Measurements from ENCODE around the gene STEEP1. TPM values are rescaled to one million over a fixed set of nuclear protein-coding genes. Genes with fewer than 3 reads are reported as not detected.
A peak's percentile ranks its signal among the peaks of the same experiment; 100 is the strongest.

Gene STEEP1
- total and polyA plus RNA-seq, 10 of the 15 experiments (the other 5 are each of a cell fraction or from before 2014, with no cell fraction given): 15.1 to 53.8 (median 26.0) TPM

- TF ChIP-seq RBBP5 (conservative IDR thresholded peaks at IDR 0.05): no peak
- TF ChIP-seq RAD21 (IDR thresholded peaks at IDR 0.05; ENCODE audit: insufficient read depth, low read depth, low read length): 0 out of 2 replicates have a peak, but pooled peaks have one; percentile 12
- peak; percentile 97 for TF ChIP-seq TAF1 (IDR thresholded peaks at IDR 0.05; ENCODE audit: borderline replicate concordance, low read depth, low read length)
- TF ChIP-seq ZSCAN29 (IDR thresholded peaks at IDR 0.05): no peak
- TF ChIP-seq ZBTB40 (IDR thresholded peaks at IDR 0.05; ENCODE audit: borderline replicate concordance): no peak
- TF ChIP-seq IRF5 (IDR thresholded peaks at IDR 0.05; ENCODE audit: borderline replicate concordance): no peak
- TF ChIP-seq HDGF (IDR thresholded peaks at IDR 0.05): no peak
- TF ChIP-seq NKRF (conservative IDR thresholded peaks at IDR 0.05): peak; percentile 37; the same call in 1 of the 2 replicates
- TF ChIP-seq BHLHE40 (IDR thresholded peaks at IDR 0.05; ENCODE audit: borderline replicate concordance in 1 of 2, low read depth in 2 of 2, low read length in 1 of 2): peak; percentile 91 to 95
- TF ChIP-seq RELB (IDR thresholded peaks at IDR 0.05; ENCODE audit: low read depth): no peak
- TF ChIP-seq CHD2 (IDR thresholded peaks at IDR 0.05; ENCODE audit: borderline replicate concordance, low read depth, low read length): no peak
- no peak for TF ChIP-seq E2F8 (IDR thresholded peaks at IDR 0.05; ENCODE audit: low read depth, partially characterized antibody)
- peak; percentile 98 for TF ChIP-seq POLR2AphosphoS5 (IDR thresholded peaks at IDR 0.05; ENCODE audit: low read length)
Observed at GRCh38 chrX:119574394-119575266, 9.4 kb upstream of the STEEP1 start, which contains the start of gene UBE2A (continued).

Data from GM12878 (cell line).